Stimulated activated CD8-positive, alpha-beta memory T cell treated with anti-CD3 and anti-CD28 coated beads, Interleukin-2, amount 100 ng/mL, for 1 hour (primary cell): ENCODE measurements around the gene HYCC2.
"Not testable (repeated sequence)": the region's sequence is repeated elsewhere in the genome, so short reads cannot be mapped to it uniquely, and the experiment has no call there.

ENCODE experiments used
- DNase-seq, 2 donors: peaks; one replicate each; pipeline ENCODE4 v3.0.0-alpha.2; 2020; ENCODE audit warnings: low read depth in 2 of 2

The HYCC2 gene

GRCh38 chr2:201072201-201072530, 695 bp upstream of the HYCC2 start:
- no peak for DNase-seq

- peak in 1 of 2 donors; percentile 16 for DNase-seq
These were observed 458 bp downstream of the HYCC2 start for GRCh38 chr2:201070948-201071478.

- no peak for DNase-seq
These were observed 6.6 kb downstream of the HYCC2 start for GRCh38 chr2:201064797-201065329.

- not testable (repeated sequence) for DNase-seq
These were observed 8.0 kb downstream of the HYCC2 start for GRCh38 chr2:201063516-201063915.

GRCh38 chr2:201059961-201060755, 11.3 kb downstream of the HYCC2 start:
- no peak for DNase-seq

GRCh38 chr2:201058914-201059313, 12.6 kb downstream of the HYCC2 start:
- DNase-seq: no peak

- DNase-seq: no peak
These were observed 13.7 kb downstream of the HYCC2 start for GRCh38 chr2:201057715-201058248.

- DNase-seq: no peak
These were observed 14.4 kb downstream of the HYCC2 start for GRCh38 chr2:201057087-201057521.

GRCh38 chr2:201049455-201049854, 22.0 kb downstream of the HYCC2 start:
- no peak for DNase-seq

GRCh38 chr2:201046881-201047280, 24.6 kb downstream of the HYCC2 start:
- no peak for DNase-seq

GRCh38 chr2:201043050-201043449, 28.4 kb downstream of the HYCC2 start:
- DNase-seq: not testable (repeated sequence)

GRCh38 chr2:201042451-201042850, 29.0 kb downstream of the HYCC2 start:
- DNase-seq: not testable (repeated sequence)

GRCh38 chr2:201040867-201041628, 30.4 kb downstream of the HYCC2 start:
- DNase-seq: no peak

- no peak for DNase-seq
These were observed 32.6 kb downstream of the HYCC2 start for GRCh38 chr2:201038855-201039254.

GRCh38 chr2:201038361-201038760, 33.1 kb downstream of the HYCC2 start:
- DNase-seq: not testable (repeated sequence)

- DNase-seq: not testable (repeated sequence)
These were observed 37.1 kb downstream of the HYCC2 start for GRCh38 chr2:201034355-201034754.

GRCh38 chr2:201024518-201024917, 47.0 kb downstream of the HYCC2 start:
- DNase-seq: no peak

GRCh38 chr2:201021914-201022313, 49.6 kb downstream of the HYCC2 start:
- no peak for DNase-seq
